Measurements from ENCODE around the gene IL18RAP. TPM values are rescaled to one million over a fixed set of nuclear protein-coding genes. Genes with fewer than 3 reads are reported as not detected.

Gene IL18RAP
- total and polyA plus RNA-seq, 8 donors: 0.50 to 33.3 (median 1.8) TPM; not detected in 1

DNA sequence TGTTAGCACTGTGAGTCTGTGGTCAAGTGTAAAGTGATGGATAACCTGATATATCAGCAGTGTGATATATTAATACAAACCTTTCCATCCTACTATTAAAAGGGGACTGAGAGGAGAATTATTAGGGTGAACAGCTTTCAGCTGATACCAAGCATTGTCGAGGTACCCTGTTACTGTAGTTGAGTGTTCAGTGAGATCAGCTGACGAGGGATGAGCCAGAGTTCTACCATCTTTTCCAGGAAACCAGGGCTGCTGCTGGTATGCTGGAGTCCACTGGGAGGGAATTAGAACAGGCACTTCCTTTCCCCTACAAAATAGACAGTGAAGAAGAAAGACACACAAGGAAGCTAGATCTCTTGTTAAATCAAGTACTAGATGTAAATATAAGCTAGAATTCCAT is 408 bp downstream of the IL18RAP start:
- intact Hi-C loops (cut with DNase I; ENCODE audit: low total_unique reads): no loop called here
- no peak for DNase-seq
- WGBS, 5 donors: 78 to 92% (median 79%) methylated on average over 2 of the region's 2 CpGs
- Histone ChIP-seq H3K4me1 (no peaks in the 10 kb centered on the region), H3K27me3 (no peaks in the 10 kb centered on the region), H3K27ac (peak overlapping the region in 2 of 5 donors; percentile 34 to 63), H3K9me3 (no peaks in the 10 kb centered on the region), H3K4me3 (no peak overlapping the region), H3K36me3 (no peaks in the 10 kb centered on the region)
- TF ChIP-seq, protein P1, sequence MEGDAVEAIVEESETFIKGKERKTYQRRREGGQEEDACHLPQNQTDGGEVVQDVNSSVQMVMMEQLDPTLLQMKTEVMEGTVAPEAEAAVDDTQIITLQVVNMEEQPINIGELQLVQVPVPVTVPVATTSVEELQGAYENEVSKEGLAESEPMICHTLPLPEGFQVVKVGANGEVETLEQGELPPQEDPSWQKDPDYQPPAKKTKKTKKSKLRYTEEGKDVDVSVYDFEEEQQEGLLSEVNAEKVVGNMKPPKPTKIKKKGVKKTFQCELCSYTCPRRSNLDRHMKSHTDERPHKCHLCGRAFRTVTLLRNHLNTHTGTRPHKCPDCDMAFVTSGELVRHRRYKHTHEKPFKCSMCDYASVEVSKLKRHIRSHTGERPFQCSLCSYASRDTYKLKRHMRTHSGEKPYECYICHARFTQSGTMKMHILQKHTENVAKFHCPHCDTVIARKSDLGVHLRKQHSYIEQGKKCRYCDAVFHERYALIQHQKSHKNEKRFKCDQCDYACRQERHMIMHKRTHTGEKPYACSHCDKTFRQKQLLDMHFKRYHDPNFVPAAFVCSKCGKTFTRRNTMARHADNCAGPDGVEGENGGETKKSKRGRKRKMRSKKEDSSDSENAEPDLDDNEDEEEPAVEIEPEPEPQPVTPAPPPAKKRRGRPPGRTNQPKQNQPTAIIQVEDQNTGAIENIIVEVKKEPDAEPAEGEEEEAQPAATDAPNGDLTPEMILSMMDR (IDR thresholded peaks at IDR 0.05): no peak

GRCh38 chr2:102424754-102425153 is 1.8 kb downstream of the IL18RAP start:
- intact Hi-C loops (cut with DNase I; ENCODE audit: low total_unique reads): no loop called here
- Histone ChIP-seq H3K27ac (peak overlapping the region in 2 of 5 donors; percentile 53 to 63), H3K4me3 (peak overlapping the region in 1 of 4 donors; percentile 16), H3K4me1 (no peaks in the 10 kb centered on the region), H3K9me3 (no peaks in the 10 kb centered on the region), H3K36me3 (no peaks in the 10 kb centered on the region), H3K27me3 (no peaks in the 10 kb centered on the region)
- no peak for DNase-seq
- WGBS, 5 donors: 66 to 73% (median 68%) methylated on average over 3 of the region's 3 CpGs
- TF ChIP-seq POLR2AphosphoS5 (IDR thresholded peaks at IDR 0.05) (no peak), EP300 (IDR thresholded peaks at IDR 0.05) (no peak), POLR2A (IDR thresholded peaks at IDR 0.05) (no peak)
- TF ChIP-seq, protein P1 (IDR thresholded peaks at IDR 0.05): no peak

DNA sequence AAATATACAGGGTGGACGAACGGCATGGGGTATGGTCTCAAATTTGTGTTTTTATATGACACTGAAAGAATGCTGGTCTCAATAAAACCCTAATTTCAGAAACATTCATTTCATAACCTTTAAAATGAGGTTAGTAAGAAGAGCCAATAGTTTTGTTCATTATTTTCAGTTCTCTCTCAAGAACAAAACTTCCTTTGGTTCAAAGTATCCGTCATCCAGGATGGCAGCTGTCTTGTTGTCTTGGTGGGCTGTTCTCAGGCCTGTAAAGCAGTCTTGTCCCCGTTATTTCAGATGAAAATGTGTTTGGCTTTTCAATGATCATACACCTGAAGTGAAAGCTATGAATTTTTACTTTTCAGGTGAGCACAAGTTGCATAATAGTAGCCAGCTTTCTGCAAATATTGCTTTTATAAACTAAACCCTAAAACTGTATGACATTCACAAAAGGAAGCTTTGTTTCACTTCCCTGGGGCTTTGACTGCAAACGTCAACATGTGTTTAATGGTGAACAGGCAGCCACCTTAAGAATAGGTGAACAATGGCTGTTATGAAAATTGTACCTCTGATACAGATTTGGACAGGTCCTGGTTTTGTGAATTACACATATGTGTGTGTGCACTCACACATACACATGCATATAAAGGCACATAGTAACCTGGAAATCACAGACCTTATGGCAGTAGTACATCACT is 2.6 kb downstream of the IL18RAP start:
- intact Hi-C loops (cut with DNase I; ENCODE audit: low total_unique reads): no loop called here
- H3K27me3 ChIP-seq: no peaks in the 10 kb centered on the region
- H3K4me1 ChIP-seq: no peaks in the 10 kb centered on the region
- TF ChIP-seq EP300 (IDR thresholded peaks at IDR 0.05): no peak
- TF ChIP-seq POLR2AphosphoS5 (IDR thresholded peaks at IDR 0.05): no peak
- no peak for TF ChIP-seq POLR2A (IDR thresholded peaks at IDR 0.05)
- TF ChIP-seq, protein P1 (IDR thresholded peaks at IDR 0.05): no peak
- 46 to 57% (median 52%) methylated on average over 5 of the region's 5 CpGs for WGBS, 5 donors
- peak overlapping the region in 1 of 4 donors; percentile 16 for H3K4me3 ChIP-seq
- H3K9me3 ChIP-seq: no peaks in the 10 kb centered on the region
- peak overlapping the region in 2 of 5 donors; percentile 53 to 63 for H3K27ac ChIP-seq
- H3K36me3 ChIP-seq: no peaks in the 10 kb centered on the region
- no peak for DNase-seq

DNA sequence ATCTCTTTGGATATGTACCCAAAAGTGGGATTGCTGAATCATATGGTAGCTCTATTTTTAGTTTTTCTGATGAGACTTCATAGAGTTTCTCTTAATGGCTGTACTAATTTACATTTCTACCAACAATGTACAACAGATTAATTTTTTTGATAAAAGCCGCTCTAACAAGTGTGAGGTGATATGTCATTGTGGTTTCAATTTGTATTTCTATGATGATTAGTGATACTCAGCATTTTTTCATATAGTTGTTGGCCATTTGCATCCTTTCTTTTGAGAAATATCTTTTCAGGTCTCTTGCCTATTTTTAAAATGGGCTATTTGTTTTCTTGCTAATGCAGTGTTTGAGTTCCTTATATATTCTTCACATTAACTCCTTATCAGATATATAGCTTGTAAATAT is 4.3 kb downstream of the IL18RAP start:
- TF ChIP-seq POLR2A (IDR thresholded peaks at IDR 0.05) (no peak), POLR2AphosphoS5 (IDR thresholded peaks at IDR 0.05) (no peak), EP300 (IDR thresholded peaks at IDR 0.05) (no peak)
- TF ChIP-seq, protein P1 (IDR thresholded peaks at IDR 0.05): no peak
- Histone ChIP-seq H3K27ac (no peak overlapping the region), H3K9me3 (no peaks in the 10 kb centered on the region), H3K36me3 (no peaks in the 10 kb centered on the region), H3K27me3 (no peaks in the 10 kb centered on the region), H3K4me1 (no peaks in the 10 kb centered on the region), H3K4me3 (peak overlapping the region in 1 of 4 donors; percentile 11)
- 28 to 91% (median 48%) methylated on average over 1 of the region's 1 CpG for WGBS, 5 donors
- intact Hi-C loops (cut with DNase I; ENCODE audit: low total_unique reads): no loop called here
- no peak for DNase-seq
